Activated T-helper 1 cell treated with anti-CD3 and anti-CD28 coated beads, Interleukin-12 subunit alpha, Interleukin-12 subunit beta, Interleukin-2, Interleukin-4 antibody, amounts not matched to agents 30 ng/mL and 10 ng/mL and 1 ng/mL, durations not matched to agents 14 hours and 24 hours and 36 hours (primary cell): Measurements from ENCODE around the gene SLC34A1. TPM values are rescaled to one million over a fixed set of nuclear protein-coding genes. Genes with fewer than 3 reads are reported as not detected.

ENCODE experiments used
- DNase-seq: peaks from one replicate; pipeline ENCODE4 v3.0.0; 2021; ENCODE audit warnings: low spot score
- H3K27ac Mint-ChIP-seq: one replicate; pipeline ENCODE4 v1.8.0; 2021; ENCODE audit warnings: mild to moderate bottlenecking, mixed read lengths
- H3K27me3 Mint-ChIP-seq: one replicate; pipeline ENCODE4 v1.8.0; 2022; ENCODE audit warnings: mild to moderate bottlenecking, moderate library complexity, mixed read lengths; ENCODE audit not compliant: insufficient read depth
- H3K36me3 Mint-ChIP-seq: one replicate; pipeline ENCODE4 v1.8.0; 2021; ENCODE audit warnings: low read depth, mixed read lengths
- H3K4me1 Mint-ChIP-seq: one replicate; pipeline ENCODE4 v1.8.0; 2021; ENCODE audit warnings: low read depth, mixed read lengths
- H3K4me3 Mint-ChIP-seq: one replicate; pipeline ENCODE4 v1.8.0; 2021; ENCODE audit warnings: mild to moderate bottlenecking, moderate library complexity, mixed read lengths
- H3K9me3 Mint-ChIP-seq: one replicate; pipeline ENCODE4 v1.8.0; 2021; ENCODE audit warnings: mixed read lengths
- intact Hi-C: fragments of 100-400 bp; cut with micrococcal nuclease; formaldehyde crosslinking; loops from one replicate; pipeline ENCODE4 v1.15.1; 2024
- total RNA-seq: library from RNA; stranded (reverse); gene quantifications from 2 replicates; pipeline ENCODE4 v1.2.3, GENCODE V29; 2022

The SLC34A1 gene
- total RNA-seq, 1 donor from 2014 or later = 0.26 TPM

DNA sequence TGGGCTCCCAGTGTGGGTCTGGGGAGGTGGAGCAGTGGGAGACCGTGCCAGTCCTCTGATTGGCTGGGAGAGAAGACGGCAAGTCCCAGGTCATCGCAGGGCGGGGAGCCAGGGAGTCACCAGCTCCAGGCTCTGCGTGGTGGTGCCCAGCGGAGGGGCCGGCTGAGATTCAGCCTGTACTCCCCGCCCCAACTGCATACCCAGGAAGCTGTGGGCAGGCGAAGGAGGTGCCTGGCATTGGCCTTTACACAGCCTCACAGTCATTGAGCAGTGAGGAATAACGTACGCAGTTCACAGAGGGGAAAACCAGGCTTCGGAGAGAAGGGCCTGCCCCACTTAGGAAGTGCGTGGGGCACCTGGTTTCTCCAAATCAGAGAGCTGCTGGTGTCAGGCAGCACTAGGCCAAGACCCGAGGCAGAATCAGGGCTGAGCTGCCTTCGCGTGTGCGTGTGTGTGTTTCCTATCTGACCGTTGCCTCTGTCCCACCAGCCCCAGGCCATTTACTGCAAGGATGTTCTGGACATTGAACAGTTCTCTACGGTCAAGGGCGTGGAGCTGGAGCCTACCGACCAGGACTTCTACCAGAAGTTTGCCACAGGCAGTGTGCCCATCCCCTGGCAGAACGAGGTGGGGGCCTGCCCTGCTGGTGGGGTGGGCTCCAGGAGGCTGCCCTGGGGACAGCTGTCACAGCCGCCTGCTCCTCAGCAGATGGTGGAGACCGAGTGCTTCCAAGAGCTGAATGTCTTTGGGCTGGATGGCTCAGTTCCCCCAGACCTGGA is 56.2 kb downstream of the SLC34A1 start:
- H3K4me3 Mint-ChIP-seq = no peak overlapping the region
- no peak for DNase-seq
- no peaks in the 10 kb centered on the region for H3K9me3 Mint-ChIP-seq
- H3K4me1 Mint-ChIP-seq = peaks cover 24% of the 10 kb centered on the region
- H3K27me3 Mint-ChIP-seq = no peaks in the 10 kb centered on the region
- peaks cover 41% of the 10 kb centered on the region for H3K36me3 Mint-ChIP-seq
- intact Hi-C loops = no loop called here
- no peak overlapping the region for H3K27ac Mint-ChIP-seq

- H3K4me1 Mint-ChIP-seq = peaks cover 32% of the 10 kb centered on the region
- H3K4me3 Mint-ChIP-seq = no peak overlapping the region
- no peaks in the 10 kb centered on the region for H3K27me3 Mint-ChIP-seq
- DNase-seq = no peak
- intact Hi-C loops = no loop called here
- no peak overlapping the region for H3K27ac Mint-ChIP-seq
- H3K36me3 Mint-ChIP-seq = peaks cover 36% of the 10 kb centered on the region
- no peaks in the 10 kb centered on the region for H3K9me3 Mint-ChIP-seq
Observed at GRCh38 chr5:177440990-177441780, 57.0 kb downstream of the SLC34A1 start.

DNA sequence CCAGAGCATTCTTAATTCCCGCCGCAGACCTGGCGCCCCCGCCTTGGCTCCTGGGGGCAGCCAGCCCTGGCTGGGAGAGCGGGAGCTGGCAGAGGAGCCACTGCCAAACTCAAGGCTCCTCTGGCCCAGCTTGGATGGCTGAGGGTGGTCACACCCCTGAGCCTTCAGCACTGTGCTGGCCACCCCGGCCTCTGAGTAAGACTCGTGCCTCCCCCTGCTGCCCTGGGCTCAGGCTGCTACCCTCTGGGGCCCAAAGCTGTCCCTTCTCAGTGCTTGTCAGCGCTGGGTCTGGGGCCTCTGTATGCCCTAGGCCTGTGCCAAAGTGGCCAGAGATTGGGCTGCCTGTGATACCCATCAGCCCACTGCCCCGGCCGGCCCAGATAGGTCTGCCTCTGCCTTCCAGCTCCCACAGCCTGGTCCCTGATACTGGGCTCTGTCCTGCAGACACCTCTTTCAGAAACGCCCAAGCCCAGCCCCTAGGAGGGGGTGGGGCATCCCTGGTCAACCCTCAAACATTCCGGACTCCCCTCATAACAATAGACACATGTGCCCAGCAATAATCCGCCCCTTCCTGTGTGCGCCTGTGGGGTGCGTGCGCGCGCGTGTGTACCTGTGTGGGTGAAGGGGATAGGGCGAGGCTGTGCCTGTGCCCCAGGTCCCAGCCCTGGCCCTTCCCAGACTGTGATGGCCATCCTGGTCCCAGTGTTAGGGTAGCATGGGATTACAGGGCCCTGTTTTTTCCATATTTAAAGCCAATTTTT is 58.0 kb downstream of the SLC34A1 start:
- H3K4me3 Mint-ChIP-seq = no peak overlapping the region
- no peak overlapping the region for H3K27ac Mint-ChIP-seq
- H3K9me3 Mint-ChIP-seq = no peaks in the 10 kb centered on the region
- intact Hi-C loops = no loop called here
- peaks cover 32% of the 10 kb centered on the region for H3K4me1 Mint-ChIP-seq
- no peaks in the 10 kb centered on the region for H3K27me3 Mint-ChIP-seq
- H3K36me3 Mint-ChIP-seq = peaks cover 30% of the 10 kb centered on the region
- DNase-seq = no peak

- H3K4me1 Mint-ChIP-seq = peaks cover 36% of the 10 kb centered on the region
- intact Hi-C loops = no loop called here
- no peak overlapping the region for H3K4me3 Mint-ChIP-seq
- no peak for DNase-seq
- H3K9me3 Mint-ChIP-seq = no peaks in the 10 kb centered on the region
- H3K27me3 Mint-ChIP-seq = peaks cover 5% of the 10 kb centered on the region
- H3K27ac Mint-ChIP-seq = no peak overlapping the region
- H3K36me3 Mint-ChIP-seq = peaks cover 21% of the 10 kb centered on the region
Observed at GRCh38 chr5:177443144-177443983, 59.1 kb downstream of the SLC34A1 start.

DNA sequence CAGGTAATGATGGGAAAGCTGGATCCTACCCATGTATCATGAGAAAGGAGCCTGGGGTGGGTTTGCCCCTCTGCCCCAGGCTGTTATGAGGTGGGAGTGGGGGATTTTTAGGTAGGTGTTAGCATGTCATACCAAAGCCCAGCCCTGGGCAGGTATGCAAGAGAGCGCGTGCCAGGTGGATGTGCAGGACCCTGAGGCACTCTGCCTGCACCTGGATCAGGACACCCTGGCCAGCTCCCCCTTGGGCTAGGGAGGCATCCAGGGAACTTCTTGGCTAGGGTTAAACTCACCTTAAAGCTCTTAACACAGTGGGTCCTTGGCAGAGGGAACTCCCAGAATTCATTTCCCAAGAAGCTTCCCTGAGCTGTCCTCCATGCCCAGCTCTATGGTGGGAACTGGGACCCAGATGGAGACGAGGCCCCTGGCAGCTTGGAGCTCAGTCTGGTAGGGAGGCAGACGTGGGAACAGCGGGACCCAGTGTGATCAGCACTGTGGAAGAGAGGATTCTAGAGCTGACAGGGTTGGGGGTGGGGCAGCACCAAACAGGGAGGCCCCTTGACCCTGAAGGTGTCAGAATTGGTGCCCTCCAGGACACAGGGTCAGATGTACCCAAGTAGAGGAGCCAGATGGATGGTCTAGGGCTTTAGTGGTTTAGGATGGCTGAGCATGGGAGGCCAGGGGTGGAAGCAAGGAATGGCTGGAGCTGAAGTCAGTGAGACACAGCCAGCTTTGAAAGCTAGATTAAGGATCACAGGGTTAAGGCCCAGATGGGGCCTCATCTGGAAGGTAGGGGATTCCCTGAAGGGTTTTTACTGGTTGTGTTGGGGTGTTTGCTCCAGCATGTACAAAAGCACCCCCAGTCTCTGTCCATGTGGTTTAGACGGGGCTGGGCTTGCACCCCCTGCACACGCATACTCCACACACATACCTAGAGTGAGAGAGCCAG is 60.1 kb downstream of the SLC34A1 start:
- intact Hi-C loops = no loop called here
- DNase-seq = no peak
- Mint-ChIP-seq H3K4me1 (peaks cover 41% of the 10 kb centered on the region), H3K27ac (peak overlapping the region; percentile 69), H3K27me3 (peaks cover 9% of the 10 kb centered on the region), H3K36me3 (peaks cover 21% of the 10 kb centered on the region), H3K9me3 (no peaks in the 10 kb centered on the region), H3K4me3 (peak overlapping the region; percentile 64)

DNA sequence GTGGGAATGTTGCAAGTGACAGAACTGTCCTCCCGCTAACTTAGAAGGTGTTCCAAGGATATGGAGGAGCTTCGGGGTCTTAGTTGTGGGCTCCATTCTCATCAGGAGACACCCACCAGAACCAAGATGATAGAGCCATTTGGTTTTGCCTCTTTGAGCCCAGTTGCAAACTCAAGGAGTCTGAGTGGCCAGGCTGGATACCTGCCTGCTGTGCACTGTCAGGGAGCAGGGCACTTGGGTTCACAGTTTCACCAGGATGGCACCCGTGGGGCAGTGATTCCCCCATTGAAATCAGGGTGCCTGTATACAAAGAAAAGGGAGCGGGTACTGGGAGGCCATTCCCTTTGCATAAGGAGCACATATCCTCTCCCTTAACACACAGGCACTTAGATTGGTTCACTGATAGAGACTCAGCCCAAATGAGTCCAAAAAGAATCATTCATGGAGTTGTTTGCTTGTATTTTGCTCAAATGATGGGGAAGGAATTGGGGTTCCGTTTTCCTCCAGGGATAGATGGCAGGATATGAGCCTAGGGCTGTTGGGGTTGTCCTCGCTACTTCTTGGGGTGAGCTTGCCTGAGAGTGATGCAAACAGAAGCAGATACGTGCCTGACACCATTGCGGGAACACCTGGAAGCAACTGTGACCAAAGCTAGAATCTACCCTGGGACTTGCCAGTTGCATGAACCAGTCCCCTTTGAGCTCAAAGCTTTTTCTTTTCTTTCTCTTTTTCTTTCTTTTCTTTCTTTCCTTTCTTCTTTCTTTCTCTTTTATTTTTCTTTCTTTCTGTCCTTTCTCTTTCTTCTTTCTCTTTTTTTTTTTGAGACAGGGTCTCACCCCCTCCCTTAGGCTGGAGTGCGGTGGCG is 61.0 kb downstream of the SLC34A1 start:
- Mint-ChIP-seq H3K36me3 (peaks cover 12% of the 10 kb centered on the region), H3K9me3 (no peaks in the 10 kb centered on the region), H3K4me1 (peaks cover 32% of the 10 kb centered on the region), H3K27ac (peak overlapping the region; percentile 90), H3K4me3 (peak overlapping the region; percentile 77), H3K27me3 (peaks cover 9% of the 10 kb centered on the region)
- DNase-seq = no peak
- intact Hi-C loops = no loop called here

DNA sequence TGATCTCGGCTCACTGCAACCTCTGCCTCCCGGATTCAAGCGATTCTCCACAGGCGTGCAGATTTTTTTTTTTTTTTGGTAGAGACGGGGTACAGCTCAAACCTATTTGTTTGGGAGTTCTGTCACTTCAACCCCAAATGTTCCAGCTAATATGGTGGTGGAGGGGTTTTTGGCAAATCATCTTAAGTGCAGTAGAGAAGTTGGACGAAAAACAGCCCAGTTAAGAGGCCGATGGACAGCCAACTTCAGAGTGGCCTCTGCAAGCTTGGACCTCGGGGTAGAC is 61.6 kb downstream of the SLC34A1 start:
- Mint-ChIP-seq H3K4me3 (peak overlapping the region; percentile 77), H3K4me1 (peaks cover 30% of the 10 kb centered on the region), H3K27ac (peak overlapping the region; percentile 90), H3K27me3 (peaks cover 9% of the 10 kb centered on the region), H3K36me3 (peaks cover 9% of the 10 kb centered on the region), H3K9me3 (no peaks in the 10 kb centered on the region)
- intact Hi-C loops = loop anchor here (1.0 to 2.0 kb wide), 4 partner anchors 8 to 56 kb away; no protein-coding TSS in a partner anchor
- DNase-seq = no peak

DNA sequence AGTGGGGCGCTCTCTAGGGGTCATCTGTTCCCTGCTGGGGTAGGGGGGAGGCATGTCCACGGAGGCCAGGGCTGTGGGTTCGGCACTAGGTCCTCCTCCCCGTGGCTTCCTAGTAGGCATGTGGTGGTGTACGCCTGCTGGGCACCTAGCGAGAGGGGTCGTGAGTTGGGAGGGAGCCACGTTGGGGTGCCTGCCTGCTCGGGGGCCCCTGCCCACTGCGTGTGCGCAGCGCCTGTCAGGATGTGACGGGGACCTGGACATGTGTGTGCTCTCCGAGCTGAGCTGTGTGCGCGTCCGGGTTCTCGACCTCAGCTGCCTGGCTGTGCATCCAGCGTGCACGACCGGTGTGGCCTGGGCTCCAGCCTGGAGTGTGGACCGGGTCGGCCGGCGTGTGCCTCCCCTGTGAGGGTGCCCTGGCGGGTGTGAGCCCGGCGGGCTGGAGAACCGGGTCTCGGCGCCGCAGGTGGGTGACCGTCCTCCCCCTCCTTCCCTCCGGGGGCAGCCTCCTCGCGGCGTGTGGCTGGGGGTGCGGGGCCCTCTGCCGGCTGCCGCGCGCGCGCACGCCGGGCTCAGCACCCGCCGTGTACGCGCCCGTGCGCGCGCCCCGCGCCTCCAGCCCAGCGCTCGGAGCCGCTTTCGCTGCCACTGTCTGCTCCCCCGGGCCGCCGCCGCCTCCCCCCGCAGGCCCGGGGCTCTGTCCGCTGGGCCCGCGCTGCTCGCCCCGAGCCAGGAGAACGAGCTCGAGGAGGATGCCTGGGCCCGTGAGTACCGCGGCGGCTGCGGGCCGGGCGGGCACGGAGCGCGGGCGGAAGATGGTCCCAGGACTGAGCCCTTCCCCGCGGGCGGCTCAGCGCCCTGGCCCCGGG is 62.2 kb downstream of the SLC34A1 start, which contains the start of gene PRR7:
TSS of gene PRR7 (plus strand) at position 615 of the 866 bp plus-strand sequence. CDS start 8,254 bp downstream, outside the sequence.
- Mint-ChIP-seq H3K27ac (peak within 1 kb of the TSS; percentile 90), H3K4me1 (peaks cover 30% of the 10 kb centered on the region), H3K9me3 (no peaks in the 10 kb centered on the region), H3K4me3 (peak within 1 kb of the TSS; percentile 77), H3K36me3 (peaks cover 7% of the 10 kb centered on the region), H3K27me3 (peaks cover 9% of the 10 kb centered on the region)
- intact Hi-C loops = loop anchor here (1.0 to 2.0 kb wide), 4 partner anchors 8 to 56 kb away; no protein-coding TSS in a partner anchor
- DNase-seq = peak; percentile 62

DNA sequence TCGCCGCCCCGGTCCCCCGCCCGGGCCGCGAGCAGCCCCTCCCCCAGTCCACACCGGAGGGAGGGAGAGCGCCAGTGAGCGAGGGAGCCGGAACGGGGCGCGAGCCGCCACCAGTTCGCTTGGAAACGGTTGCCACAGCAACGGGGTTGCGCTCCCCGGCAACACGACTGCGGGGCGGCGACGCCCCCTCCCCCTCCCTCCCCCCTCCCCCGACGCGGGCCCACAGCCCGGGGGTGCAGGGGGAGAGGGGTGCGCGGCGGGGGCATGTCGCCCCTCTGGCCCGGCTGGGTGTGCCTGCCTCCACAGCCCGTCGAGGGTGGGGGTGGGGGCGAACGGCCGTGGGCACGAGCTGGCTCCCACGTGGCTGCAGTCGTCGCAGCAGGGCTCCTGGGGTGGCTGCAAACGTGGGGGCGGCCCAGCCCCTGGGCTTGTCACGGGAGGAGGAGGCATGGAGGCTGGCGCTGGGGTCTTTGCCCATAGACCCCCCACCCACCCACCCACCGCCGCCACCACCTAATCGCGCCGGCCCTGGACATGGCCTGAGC is 62.9 kb downstream of the SLC34A1 start:
- intact Hi-C loops = loop anchor here (2.0 kb wide), 1 partner anchor 44 kb away; no protein-coding TSS in a partner anchor
- no peak overlapping the region for H3K27ac Mint-ChIP-seq
- H3K27me3 Mint-ChIP-seq = peaks cover 14% of the 10 kb centered on the region
- H3K9me3 Mint-ChIP-seq = no peaks in the 10 kb centered on the region
- peaks cover 30% of the 10 kb centered on the region for H3K4me1 Mint-ChIP-seq
- peaks cover 3% of the 10 kb centered on the region for H3K36me3 Mint-ChIP-seq
- peak; percentile 68 for DNase-seq
- no peak overlapping the region for H3K4me3 Mint-ChIP-seq
